KG1 (cell line): ENCODE results near the gene PML.
"Not testable (repeated sequence)": the region's sequence is repeated elsewhere in the genome, so short reads cannot be mapped to it uniquely, and the experiment has no call there.

Source experiments
- DNase-seq: peaks from one replicate; lab custom pipeline; 2025; lab: John Stamatoyannopoulos, UW

The PML gene

GRCh38 chr15:74039656-74040010, 45.1 kb downstream of the PML start:
- DNase-seq: no peak

GRCh38 chr15:74040109-74040850, 45.8 kb downstream of the PML start:
- no peak for DNase-seq

GRCh38 chr15:74041311-74041756, 46.8 kb downstream of the PML start:
- DNase-seq: no peak

- DNase-seq: no peak
Observed at GRCh38 chr15:74041777-74042435, 47.4 kb downstream of the PML start.

DNA sequence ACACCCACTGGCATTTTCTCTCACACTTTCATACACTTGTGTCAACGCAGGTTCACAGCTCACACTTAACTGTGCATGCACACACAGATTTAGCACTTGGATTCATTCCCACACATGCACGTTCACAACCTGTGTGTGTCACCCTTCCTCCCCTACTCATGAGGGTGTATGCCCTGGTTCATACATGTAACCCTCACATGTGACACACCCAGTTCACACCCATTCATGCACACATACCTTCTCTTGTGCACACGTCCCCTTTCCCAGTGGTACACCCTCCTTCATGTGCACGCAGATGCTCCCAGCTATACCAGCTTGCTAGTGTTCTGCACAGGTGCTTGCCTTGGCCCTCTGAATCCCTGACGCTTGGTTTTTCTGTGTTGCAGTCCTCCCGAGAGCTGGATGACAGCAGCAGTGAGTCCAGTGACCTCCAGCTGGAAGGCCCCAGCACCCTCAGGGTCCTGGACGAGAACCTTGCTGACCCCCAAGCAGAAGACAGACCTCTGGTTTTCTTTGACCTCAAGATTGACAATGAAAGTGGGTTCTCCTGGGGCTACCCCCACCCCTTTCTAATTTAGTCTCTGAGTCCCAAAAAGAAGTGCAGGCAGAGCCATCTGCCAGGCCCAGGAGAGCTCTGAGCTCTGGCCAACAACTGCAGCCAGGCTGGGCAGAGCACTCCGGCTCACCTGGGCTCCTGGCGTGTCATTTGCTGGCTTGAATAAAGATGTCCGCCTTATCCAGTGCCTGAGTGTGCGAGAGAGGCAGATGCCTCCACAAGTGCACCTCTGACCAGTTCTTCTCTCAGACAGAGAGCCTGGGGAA, 48.3 kb downstream of the PML start:
- DNase-seq: no peak

- no peak for DNase-seq
Observed at GRCh38 chr15:74043425-74044266, 49.1 kb downstream of the PML start.

- DNase-seq: no peak
Observed at GRCh38 chr15:74044267-74045110, 50.0 kb downstream of the PML start.

DNA sequence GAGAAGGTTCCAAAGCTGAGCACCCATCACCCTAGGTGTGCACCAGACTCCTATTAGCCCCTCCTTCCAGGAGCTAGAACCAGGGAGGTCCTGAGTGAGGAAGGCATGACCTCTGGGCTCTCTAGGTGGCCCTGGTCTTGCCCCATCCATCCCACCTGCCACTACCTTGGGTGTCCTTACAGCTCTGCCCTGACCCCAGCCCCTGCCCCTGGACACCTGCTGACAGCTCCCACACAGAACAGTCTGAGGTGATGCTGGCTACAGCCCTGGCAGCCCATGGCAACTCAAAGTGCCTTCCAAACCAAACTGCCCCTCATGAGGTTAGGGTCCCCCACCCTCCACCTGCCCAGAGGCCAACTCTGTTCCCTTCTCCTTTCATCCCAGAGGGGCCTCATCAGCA, 50.7 kb downstream of the PML start:
- no peak for DNase-seq

GRCh38 chr15:74045636-74046274, 51.2 kb downstream of the PML start:
- DNase-seq: no peak

GRCh38 chr15:74046275-74046674, 51.8 kb downstream of the PML start:
- no peak for DNase-seq

DNA sequence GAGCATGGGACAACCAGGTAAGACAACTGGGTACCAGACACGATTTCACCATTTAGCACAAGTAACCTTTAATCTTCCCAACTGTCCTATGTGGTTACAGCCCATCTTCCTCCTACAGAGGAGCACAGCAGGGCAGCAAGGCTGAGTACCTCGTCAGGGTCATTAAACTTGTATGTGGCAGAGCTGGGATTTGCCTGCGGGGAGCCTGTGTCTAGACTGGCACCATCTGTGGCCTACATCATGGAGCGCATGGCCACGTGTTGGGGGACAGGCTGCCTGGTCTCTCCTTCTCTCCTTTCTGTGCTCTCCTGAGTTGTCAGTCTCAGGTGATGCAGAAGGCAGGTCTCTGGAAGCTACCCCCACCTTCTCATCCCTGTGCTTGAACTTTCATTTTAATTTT, 55.6 kb downstream of the PML start:
- DNase-seq: no peak

- no peak for DNase-seq
Observed at GRCh38 chr15:74050556-74051234, 56.2 kb downstream of the PML start.

DNA sequence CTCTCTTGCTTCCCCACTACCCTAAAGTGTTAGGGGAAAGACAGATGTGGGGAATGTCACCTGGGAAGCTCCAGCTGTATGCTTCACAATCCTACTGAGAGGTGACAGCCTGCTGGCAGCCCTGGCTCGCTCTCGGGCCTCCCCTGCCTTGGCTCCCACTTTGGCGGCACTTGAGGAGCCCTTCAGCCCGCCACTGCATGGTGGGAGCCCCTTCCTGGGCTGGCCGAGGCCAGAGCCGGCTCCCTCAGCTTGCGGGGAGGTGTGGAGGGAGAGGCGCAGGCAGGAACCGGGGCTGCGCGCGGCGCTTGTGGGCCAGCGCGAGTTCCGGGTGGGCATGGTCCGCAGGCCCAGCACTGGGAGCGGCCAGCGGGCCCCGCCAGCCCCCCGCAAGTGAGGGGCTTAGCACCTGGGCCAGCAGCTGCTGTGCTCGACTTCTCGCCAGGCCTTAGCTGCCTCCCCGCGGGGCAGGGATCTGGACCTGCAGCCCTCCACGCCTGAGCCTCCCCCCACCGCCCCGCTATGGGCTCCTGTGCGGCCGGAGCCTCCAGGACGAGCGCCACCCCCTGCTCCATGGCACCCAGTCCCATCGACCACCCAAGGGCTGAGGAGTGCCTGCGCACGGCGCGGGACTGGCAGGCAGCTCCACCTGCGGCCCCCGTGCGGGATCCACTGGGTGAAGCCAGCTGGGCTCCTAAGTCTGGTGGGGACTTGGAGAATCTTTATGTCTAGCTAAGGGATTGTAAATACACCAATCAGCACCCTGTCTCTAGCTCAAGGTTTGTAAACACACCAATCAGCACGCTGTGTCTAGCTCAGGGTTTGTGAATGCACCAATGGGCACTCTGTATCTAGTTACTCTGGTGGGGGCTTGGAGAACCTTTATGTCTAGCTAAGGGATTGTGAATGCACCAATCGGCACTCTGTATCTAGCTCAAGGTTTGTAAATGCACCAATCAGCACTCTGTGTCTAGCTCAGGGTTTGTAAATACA, 58.0 kb downstream of the PML start:
- DNase-seq: not testable (repeated sequence)

DNA sequence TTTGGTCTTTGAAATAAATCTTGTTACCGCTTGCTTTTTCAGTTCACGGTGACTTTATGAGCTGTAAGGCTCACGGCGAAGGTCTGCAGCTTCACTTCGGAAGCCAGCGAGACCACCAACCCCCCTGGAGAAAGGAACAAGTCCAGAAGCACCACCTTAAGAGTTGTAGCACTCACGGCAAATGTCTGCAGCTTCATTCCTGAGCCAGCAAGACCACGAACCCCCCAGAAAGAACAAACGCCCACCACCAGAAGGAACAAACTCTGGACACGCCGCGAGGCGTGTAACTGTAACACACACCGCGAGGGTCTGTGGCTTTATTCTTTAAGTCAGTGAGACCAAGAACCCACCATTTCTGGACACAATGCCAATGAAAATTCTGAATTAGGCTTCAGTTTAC, 59.0 kb downstream of the PML start:
- DNase-seq: no peak

DNA sequence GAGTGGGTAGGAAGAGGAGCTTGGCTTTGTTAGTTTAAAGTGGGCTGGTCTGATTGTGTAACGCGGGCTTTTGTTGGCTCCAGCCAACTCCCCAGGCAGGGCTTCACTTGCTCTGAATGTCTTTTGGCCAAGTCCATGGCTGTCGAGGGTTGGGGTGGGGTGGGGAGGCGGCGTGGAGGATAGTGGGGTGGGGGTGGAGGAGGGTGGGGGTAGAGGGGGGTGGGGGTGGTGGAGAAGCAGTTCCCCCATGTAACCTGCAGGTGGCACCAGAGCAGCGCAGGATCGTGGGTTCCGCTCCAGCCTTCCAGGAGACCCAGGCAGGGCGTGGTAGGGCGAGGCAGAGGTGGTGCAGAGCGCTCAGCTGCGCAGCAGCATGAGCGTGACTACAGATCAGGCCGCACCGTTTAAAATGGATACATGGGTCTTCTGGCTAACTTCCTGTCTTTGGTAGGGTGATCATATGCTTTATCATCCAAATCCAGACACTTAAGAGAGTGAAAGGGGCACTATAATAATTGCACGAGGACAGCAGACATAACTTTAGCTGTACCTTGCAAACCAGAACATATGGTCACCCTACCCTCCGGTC, 59.5 kb downstream of the PML start:
- DNase-seq: peak; percentile 18

GRCh38 chr15:74055804-74056203, 61.3 kb downstream of the PML start:
- no peak for DNase-seq

DNA sequence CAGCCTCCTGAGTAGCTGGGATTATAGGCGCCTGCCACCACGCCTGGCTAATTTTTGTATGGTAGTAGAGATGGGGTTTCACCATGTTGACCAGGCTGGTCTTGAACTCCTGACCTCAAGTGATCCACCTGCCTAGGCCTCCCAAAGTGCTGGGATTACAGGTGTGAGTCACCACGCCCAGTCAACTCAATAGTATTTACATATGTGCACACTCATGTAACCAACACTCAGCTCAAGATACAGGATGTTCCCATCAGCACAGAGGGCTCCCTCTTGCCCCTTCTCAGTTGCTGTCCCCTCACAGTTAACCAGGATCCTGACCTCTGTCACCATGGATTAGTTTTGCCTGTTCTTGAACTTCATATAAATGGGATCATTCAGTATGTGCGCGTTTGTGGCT, 61.8 kb downstream of the PML start:
- not testable (repeated sequence) for DNase-seq
